ENCODE measurements around the gene SLC16A11. TPM values are rescaled to one million over a fixed set of nuclear protein-coding genes. Genes with fewer than 3 reads are reported as not detected.

The SLC16A11 gene
- total and polyA plus RNA-seq, 10 of the 15 experiments (the other 5 are each of a cell fraction or from before 2014, with no cell fraction given): 0.11 to 2.7 (median 0.84) TPM

DNA sequence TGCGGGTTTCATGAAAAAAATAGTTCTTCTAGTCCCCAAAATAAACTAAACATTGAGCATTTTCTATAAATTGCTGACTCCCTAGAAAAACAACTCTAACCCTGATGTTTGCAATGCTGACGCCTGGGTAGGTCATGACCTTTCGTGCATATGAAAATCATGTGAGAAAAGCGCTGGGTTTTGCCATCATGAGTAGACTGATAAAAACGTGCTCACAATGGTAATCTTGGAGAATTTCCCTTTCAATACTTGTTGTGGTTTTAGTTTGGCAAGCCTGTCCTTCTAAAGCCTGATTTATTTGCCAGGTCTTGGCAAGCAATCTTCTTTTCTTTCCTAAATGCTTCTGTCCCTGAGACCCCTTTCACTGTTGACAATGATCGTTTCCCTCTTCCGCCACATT is 40.2 kb upstream of the SLC16A11 start:
- Histone ChIP-seq H4K20me1 (ENCODE audit: control insufficient read depth, insufficient read depth) (no peaks in the 10 kb centered on the region), H3K79me2 (ENCODE audit: control insufficient read depth, insufficient read depth, low read length) (no peaks in the 10 kb centered on the region), H3K4me3 (no peak overlapping the region), H3K9ac (ENCODE audit: control insufficient read depth, insufficient read depth, low read length) (no peak overlapping the region), H2AFZ (ENCODE audit: control insufficient read depth, low read depth, low read length) (no peak overlapping the region), H3K36me3 (ENCODE audit: control insufficient read depth in 2 of 2, insufficient read depth in 2 of 2, low read length in 1 of 2) (no peaks in the 10 kb centered on the region), H3K27ac (ENCODE audit: control insufficient read depth, insufficient read depth) (no peak overlapping the region), H3K27me3 (replicated peaks in 1 of 2; ENCODE audit: control insufficient read depth in 2 of 2, insufficient read depth in 2 of 2, low read length in 1 of 2) (no peaks in the 10 kb centered on the region), H3K4me1 (ENCODE audit: control insufficient read depth, insufficient read depth, low read length) (no peaks in the 10 kb centered on the region), H3K9me3 (replicated peaks; ENCODE audit: control insufficient read depth, insufficient read depth, low read length) (no peaks in the 10 kb centered on the region), H3K4me2 (ENCODE audit: control insufficient read depth, insufficient read depth) (no peak overlapping the region; the same call in 1 of the 2 replicates)
- CTCF ChIA-PET: no interaction called here
- ATAC-seq (no peak), FAIRE-seq (no peak), DNase-seq (ENCODE audit: low read depth, low spot score) (no peak)
- POLR2A ChIA-PET: no interaction called here
- SMC1A ChIA-PET (ENCODE audit: uncharacterized antibody, unreplicated experiment): no interaction called here
- intact Hi-C loops (cut with micrococcal nuclease; ENCODE audit: unreplicated experiment): no loop called here
- WGBS (ENCODE audit: insufficient coverage, insufficient replicate concordance, low lambda C conversion rate, missing lambda C conversion rate): 18% methylated on average over 7 of the region's 7 CpGs
- RAD21 ChIA-PET (ENCODE audit: unreplicated experiment): no interaction called here
- in situ Hi-C loops (cut with MboI): no loop called here
- TF ChIP-seq ZNF384 (IDR thresholded peaks at IDR 0.05; ENCODE audit: borderline replicate concordance, low read depth, low read length) (no peak), TCF12 (IDR thresholded peaks at IDR 0.05; ENCODE audit: low read depth, low read length) (no peak), POLR2AphosphoS2 (IDR thresholded peaks at IDR 0.05; ENCODE audit: low read depth, low read length) (no peak), SRF (IDR thresholded peaks at IDR 0.05; ENCODE audit: low read depth in 2 of 2, low read length in 2 of 2) (no peak), KLF5 (IDR thresholded peaks at IDR 0.05; ENCODE audit: partially characterized antibody) (no peak), FOS (IDR thresholded peaks at IDR 0.05; ENCODE audit: borderline replicate concordance, extremely low read depth, insufficient read length) (no peak), HDGF (IDR thresholded peaks at IDR 0.05) (no peak), ATF7 (IDR thresholded peaks at IDR 0.05; ENCODE audit: low read depth) (no peak), POLR2AphosphoS5 (IDR thresholded peaks at IDR 0.05; ENCODE audit: low read length) (no peak), JUNB (IDR thresholded peaks at IDR 0.05) (no peak), RAD21 (IDR thresholded peaks at IDR 0.05; ENCODE audit: insufficient read depth, low read depth, low read length) (no peak), MXI1 (IDR thresholded peaks at IDR 0.05; ENCODE audit: low read depth, low read length) (no peak)
- TF ChIP-seq, protein P1, sequence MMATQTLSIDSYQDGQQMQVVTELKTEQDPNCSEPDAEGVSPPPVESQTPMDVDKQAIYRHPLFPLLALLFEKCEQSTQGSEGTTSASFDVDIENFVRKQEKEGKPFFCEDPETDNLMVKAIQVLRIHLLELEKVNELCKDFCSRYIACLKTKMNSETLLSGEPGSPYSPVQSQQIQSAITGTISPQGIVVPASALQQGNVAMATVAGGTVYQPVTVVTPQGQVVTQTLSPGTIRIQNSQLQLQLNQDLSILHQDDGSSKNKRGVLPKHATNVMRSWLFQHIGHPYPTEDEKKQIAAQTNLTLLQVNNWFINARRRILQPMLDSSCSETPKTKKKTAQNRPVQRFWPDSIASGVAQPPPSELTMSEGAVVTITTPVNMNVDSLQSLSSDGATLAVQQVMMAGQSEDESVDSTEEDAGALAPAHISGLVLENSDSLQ (IDR thresholded peaks at IDR 0.05): no peak
- no TSS peak for BruUV-seq (replicated peaks)

Data from GM12878 (cell line).